A673 (cell line): ENCODE measurements around the gene APLP2. TPM values are rescaled to one million over a fixed set of nuclear protein-coding genes. Genes with fewer than 3 reads are reported as not detected.

Experiments used
- BruUV-seq: library from RNA; stranded (reverse); fragments of 400-500 nt; replicated peaks from 2 replicates; lab custom pipeline; 2021; lab: Mats Ljungman, UMichigan
- CTCF ChIA-PET: fragments of 300-600 bp; sonication (Branson Sonifier 250); formaldehyde crosslinking; loops from one replicate; lab custom pipeline; 2022; ENCODE audit warnings: antibody characterized with exemption; lab: Charles Lee
- POLR2A ChIA-PET: fragments of 300-600 bp; sonication (Branson Sonifier 250); formaldehyde crosslinking; loops from one replicate; lab custom pipeline; 2022; ENCODE audit warnings: antibody characterized with exemption; ENCODE audit not compliant: low non-redundant PET; lab: Charles Lee
- DNase-seq: peaks from one replicate; pipeline ENCODE4 v3.0.0-alpha.2; 2015; ENCODE audit warnings: low spot score
- H3K27ac ChIP-seq: fragments of 200-600 bp; sonication (generic); 2 replicates; pipeline ENCODE4 v1.5.1; 2016; ENCODE audit warnings: mixed run types, low read depth, mild to moderate bottlenecking, mixed read lengths, antibody characterized with exemption, low read length; ENCODE audit not compliant: poor library complexity, severe bottlenecking
- H3K27me3 ChIP-seq: fragments of 200-600 bp; sonication (generic); replicated peaks from 2 replicates; pipeline ENCODE4 v1.6.1; 2017; ENCODE audit warnings: mixed run types, low read depth, mild to moderate bottlenecking, mixed read lengths, antibody characterized with exemption, low read length; ENCODE audit not compliant: insufficient read depth, poor library complexity
- H3K36me3 ChIP-seq: fragments of 200-600 bp; sonication (generic); 2 replicates; pipeline ENCODE4 v1.6.1; 2016; ENCODE audit warnings: mixed run types, mild to moderate bottlenecking, mixed read lengths, antibody characterized with exemption, low read length; ENCODE audit not compliant: insufficient read depth, poor library complexity, severe bottlenecking
- H3K4me1 ChIP-seq: fragments of 200-600 bp; sonication (generic); 2 replicates; pipeline ENCODE4 v1.6.1; 2017; ENCODE audit warnings: mixed run types, mild to moderate bottlenecking, mixed read lengths, antibody characterized with exemption, low read length; ENCODE audit not compliant: insufficient read depth, poor library complexity, severe bottlenecking
- H3K4me3 ChIP-seq: fragments of 200-600 bp; sonication (generic); 2 replicates; pipeline ENCODE4 v1.5.1; 2016; ENCODE audit warnings: low read depth, mixed run types, mild to moderate bottlenecking, mixed read lengths, low read length; ENCODE audit not compliant: poor library complexity, severe bottlenecking
- H3K9me3 ChIP-seq: fragments of 200-600 bp; sonication (generic); 2 replicates; pipeline ENCODE4 v1.6.1; 2016; ENCODE audit warnings: mixed run types, low read depth, mild to moderate bottlenecking, mixed read lengths, antibody characterized with exemption, low read length; ENCODE audit not compliant: poor library complexity, severe bottlenecking
- EZH2 ChIP-seq: fragments of 200-600 bp; sonication (generic); IDR thresholded peaks from 2 replicates; pipeline ENCODE4 v1.6.1; 2017; ENCODE audit warnings: borderline replicate concordance, low read depth, mild to moderate bottlenecking, mixed read lengths, antibody characterized with exemption, low read length; ENCODE audit not compliant: poor library complexity, severe bottlenecking
- intact Hi-C: fragments of 100-400 bp; cut with micrococcal nuclease; formaldehyde crosslinking; loops from one replicate; pipeline ENCODE4 v1.10.0; 2022; ENCODE audit not compliant: unreplicated experiment
- total RNA-seq: library from RNA; stranded (reverse); gene quantifications from 2 replicates; pipeline ENCODE4 v1.2.3, GENCODE V29; 2021
- TF ChIP-seq, protein P1 (sequence below): fragments of 300-800, 200-600 bp; sonication (generic); conservative IDR thresholded peaks from 2 replicates; pipeline ENCODE4 v1.5.1; 2017; ENCODE audit warnings: low read depth, mild to moderate bottlenecking, antibody characterized with exemption, low read length, moderate library complexity, mixed read lengths

APLP2 gene
- total RNA-seq, 1 experiment from 2014 or later: 175 TPM

DNA sequence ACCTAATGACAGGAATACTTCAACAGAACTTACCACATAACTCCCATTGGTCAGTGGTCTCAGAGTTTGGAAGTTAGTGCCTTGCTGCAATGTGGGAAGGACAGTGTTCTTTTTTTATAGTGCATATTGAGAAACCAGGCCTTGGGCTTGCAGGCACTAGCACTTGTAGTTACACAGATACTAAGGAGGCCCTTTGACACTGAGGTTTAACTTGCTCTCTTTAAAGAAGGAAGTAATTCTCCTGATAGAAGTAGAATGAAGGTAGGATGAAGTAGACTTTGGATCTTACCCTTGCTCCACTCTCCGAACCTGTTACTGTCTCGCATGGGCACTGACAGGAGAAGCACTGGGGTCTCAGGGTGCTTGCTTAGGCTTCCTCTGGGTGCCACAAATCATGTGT lies 58.9 kb downstream of the APLP2 start:
- H3K27me3 ChIP-seq: no peaks in the 10 kb centered on the region
- no peak for DNase-seq
- no peak overlapping the region for H3K27ac ChIP-seq
- no peaks in the 10 kb centered on the region for H3K9me3 ChIP-seq
- H3K36me3 ChIP-seq: peaks cover 56% of the 10 kb centered on the region
- CTCF ChIA-PET: no interaction called here
- no TSS peak for BruUV-seq
- H3K4me3 ChIP-seq: no peak overlapping the region
- POLR2A ChIA-PET: no interaction called here
- TF ChIP-seq, protein P1, sequence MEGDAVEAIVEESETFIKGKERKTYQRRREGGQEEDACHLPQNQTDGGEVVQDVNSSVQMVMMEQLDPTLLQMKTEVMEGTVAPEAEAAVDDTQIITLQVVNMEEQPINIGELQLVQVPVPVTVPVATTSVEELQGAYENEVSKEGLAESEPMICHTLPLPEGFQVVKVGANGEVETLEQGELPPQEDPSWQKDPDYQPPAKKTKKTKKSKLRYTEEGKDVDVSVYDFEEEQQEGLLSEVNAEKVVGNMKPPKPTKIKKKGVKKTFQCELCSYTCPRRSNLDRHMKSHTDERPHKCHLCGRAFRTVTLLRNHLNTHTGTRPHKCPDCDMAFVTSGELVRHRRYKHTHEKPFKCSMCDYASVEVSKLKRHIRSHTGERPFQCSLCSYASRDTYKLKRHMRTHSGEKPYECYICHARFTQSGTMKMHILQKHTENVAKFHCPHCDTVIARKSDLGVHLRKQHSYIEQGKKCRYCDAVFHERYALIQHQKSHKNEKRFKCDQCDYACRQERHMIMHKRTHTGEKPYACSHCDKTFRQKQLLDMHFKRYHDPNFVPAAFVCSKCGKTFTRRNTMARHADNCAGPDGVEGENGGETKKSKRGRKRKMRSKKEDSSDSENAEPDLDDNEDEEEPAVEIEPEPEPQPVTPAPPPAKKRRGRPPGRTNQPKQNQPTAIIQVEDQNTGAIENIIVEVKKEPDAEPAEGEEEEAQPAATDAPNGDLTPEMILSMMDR: no peak
- TF ChIP-seq EZH2: no peak
- no peaks in the 10 kb centered on the region for H3K4me1 ChIP-seq
- intact Hi-C loops: no loop called here

DNA sequence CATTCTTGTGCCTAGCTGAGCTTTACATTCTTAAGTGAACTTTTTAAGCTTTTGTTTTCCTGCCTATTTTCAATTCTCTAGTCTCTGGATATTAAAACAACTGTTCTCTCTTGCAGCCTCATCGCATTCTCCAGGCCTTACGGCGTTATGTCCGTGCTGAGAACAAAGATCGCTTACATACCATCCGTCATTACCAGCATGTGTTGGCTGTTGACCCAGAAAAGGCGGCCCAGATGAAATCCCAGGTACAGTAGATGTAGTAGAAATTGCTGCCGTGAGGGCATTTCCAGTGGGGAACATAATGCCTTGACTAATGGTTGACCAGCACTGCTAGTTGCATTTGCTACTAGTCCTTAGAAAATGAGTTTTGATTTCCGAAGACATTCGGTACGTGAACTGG lies 60.2 kb downstream of the APLP2 start:
- no peaks in the 10 kb centered on the region for H3K9me3 ChIP-seq
- no peaks in the 10 kb centered on the region for H3K27me3 ChIP-seq
- TF ChIP-seq, protein P1: no peak
- TF ChIP-seq EZH2: no peak
- POLR2A ChIA-PET: interaction anchor here (0.6 kb wide), 1 partner anchor 864 kb away, joined by 3 read pairs; no protein-coding TSS in a partner anchor
- no peak overlapping the region for H3K4me3 ChIP-seq
- CTCF ChIA-PET: no interaction called here
- peaks cover 53% of the 10 kb centered on the region for H3K36me3 ChIP-seq
- intact Hi-C loops: loop anchor here (5.0 kb wide), 1 partner anchor 363 kb away; no protein-coding TSS in a partner anchor
- DNase-seq: no peak
- H3K4me1 ChIP-seq: no peaks in the 10 kb centered on the region
- BruUV-seq: no TSS peak
- H3K27ac ChIP-seq: no peak overlapping the region

DNA sequence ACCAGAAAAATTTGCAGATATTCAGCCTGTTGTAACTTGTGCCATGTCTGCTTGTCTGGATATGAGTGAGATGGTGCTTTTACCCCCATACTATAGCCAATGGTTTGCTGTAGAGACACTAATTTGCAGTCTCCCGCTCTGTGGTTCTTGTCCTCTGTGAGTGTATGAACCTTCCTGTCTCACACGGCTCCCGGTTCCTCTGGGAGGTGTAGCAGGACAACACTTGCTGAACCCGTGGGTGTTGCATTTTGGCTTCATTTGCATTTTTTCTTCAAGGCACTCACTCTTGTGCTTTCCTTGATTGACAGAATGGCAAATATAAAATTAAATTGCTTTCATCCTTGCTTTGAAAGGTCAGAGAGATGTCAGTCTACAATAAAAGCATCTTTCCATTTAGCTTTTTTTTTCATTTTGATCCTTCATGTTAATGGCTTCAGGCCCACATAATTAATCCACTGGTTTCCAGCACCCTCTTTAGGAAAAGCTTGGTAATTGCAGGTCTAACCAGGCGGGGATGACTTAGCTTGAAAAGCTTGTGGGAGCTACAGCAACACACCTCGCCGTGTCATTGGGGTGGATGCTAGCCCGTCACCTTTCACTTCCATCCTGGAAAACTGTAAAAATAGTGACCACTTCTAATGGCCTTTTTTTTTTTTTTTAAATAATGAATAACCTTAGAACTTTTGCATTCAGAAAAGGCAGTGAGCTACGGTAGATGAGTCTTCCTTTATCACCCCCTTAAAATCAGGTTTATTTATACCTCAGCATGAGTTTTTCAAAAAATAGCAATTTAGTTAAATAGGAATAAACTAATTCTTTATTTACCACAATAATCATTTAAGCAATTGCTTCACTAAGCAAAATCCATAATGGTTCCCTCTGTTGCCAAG lies 62.5 kb downstream of the APLP2 start:
- POLR2A ChIA-PET: no interaction called here
- no peaks in the 10 kb centered on the region for H3K4me1 ChIP-seq
- intact Hi-C loops: loop anchor here (1.0 to 5.0 kb wide), 2 partner anchors 209 to 365 kb away; no protein-coding TSS in a partner anchor
- peaks cover 43% of the 10 kb centered on the region for H3K36me3 ChIP-seq
- BruUV-seq: no TSS peak
- H3K4me3 ChIP-seq: no peak overlapping the region
- peak; percentile 81 for DNase-seq
- H3K27ac ChIP-seq: no peak overlapping the region
- H3K27me3 ChIP-seq: no peaks in the 10 kb centered on the region
- TF ChIP-seq, protein P1: peak; percentile 94
- no peak for TF ChIP-seq EZH2
- CTCF ChIA-PET: interaction anchor here (0.5 to 1.9 kb wide), 21 partner anchors 13 to 671 kb away, joined by 3 to 54 read pairs (median 4); partner anchors contain the start of genes NFRKB and PRDM10
- no peaks in the 10 kb centered on the region for H3K9me3 ChIP-seq
